ENCODE results near the gene IGFBP6. TPM values are rescaled to one million over a fixed set of nuclear protein-coding genes. Genes with fewer than 3 reads are reported as not detected.

IGFBP6 gene
- total and polyA plus RNA-seq, 2 donors, result 10.0 to 27.4 TPM

DNA sequence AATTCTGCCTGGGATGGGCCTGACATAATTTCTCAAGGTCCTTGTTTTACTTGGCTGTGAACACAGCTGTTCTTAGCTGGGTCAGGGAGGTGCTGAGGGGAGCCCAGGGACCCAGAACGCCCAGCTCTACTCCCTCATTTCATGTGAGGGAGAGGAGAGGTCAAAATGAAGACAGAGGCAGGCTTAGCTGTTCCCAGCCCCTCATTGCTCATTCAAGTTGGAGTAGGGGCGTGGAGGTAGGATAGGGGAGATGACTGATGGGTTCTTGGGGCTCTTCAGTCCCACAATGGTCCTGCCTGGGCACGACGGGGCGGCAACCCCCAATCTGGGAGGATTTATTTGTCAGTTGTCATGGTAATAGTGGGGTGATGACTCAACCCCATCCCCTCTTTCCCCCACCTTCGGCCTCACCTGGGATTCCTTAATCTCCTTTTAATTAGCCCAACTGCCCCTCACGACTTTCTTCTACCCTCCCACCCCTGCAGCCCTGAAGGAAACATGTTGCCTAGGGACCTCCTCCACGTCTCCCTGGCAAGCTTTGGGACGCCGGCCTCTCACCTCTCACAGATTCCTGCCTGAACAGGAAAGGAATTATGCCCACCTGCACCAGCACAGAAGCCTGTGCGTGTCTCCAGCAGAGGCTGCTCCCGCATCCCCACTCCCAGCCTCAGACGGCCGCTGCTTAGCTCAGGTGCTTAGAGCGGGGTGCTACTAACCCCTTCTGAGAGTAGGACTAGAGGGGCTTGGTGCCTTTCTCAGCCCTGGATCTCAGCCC lies 28.5 kb upstream of the IGFBP6 start:
- no peak for DNase-seq (ENCODE audit: low read depth in 6 of 9, low spot score in 9 of 9)
- peaks cover 49 to 58% of the 10 kb centered on the region in 2 donors for H3K36me3 ChIP-seq (ENCODE audit: control insufficient read depth in 2 of 2, insufficient read depth in 2 of 2, low read length in 1 of 2)
- WGBS, result 93% methylated on average over 15 of the region's 15 CpGs
- H3K9me3 ChIP-seq (ENCODE audit: control insufficient read depth in 2 of 2, insufficient read depth in 1 of 2, low read length in 1 of 2), result no peaks in the 10 kb centered on the region
- H3K27ac ChIP-seq (ENCODE audit: low read depth in 1 of 2, low read length in 1 of 2), result no peak overlapping the region
- no peaks in the 10 kb centered on the region for H3K27me3 ChIP-seq (ENCODE audit: control insufficient read depth in 2 of 2, insufficient read depth in 1 of 2, low read length in 1 of 2)
- no peak overlapping the region for H3K4me3 ChIP-seq (ENCODE audit: low read length in 2 of 2)
- peaks cover 0 to 42% of the 10 kb centered on the region in 2 donors for H3K4me1 ChIP-seq (ENCODE audit: control insufficient read depth in 2 of 2, insufficient read depth in 2 of 2, low read length in 2 of 2)

- Histone ChIP-seq H3K36me3 (ENCODE audit: control insufficient read depth in 2 of 2, insufficient read depth in 2 of 2, low read length in 1 of 2) (peaks cover 53 to 59% of the 10 kb centered on the region in 2 donors), H3K4me1 (ENCODE audit: control insufficient read depth in 2 of 2, insufficient read depth in 2 of 2, low read length in 2 of 2) (peaks cover 0 to 42% of the 10 kb centered on the region in 2 donors), H3K27ac (ENCODE audit: low read depth in 1 of 2, low read length in 1 of 2) (no peak overlapping the region), H3K27me3 (ENCODE audit: control insufficient read depth in 2 of 2, insufficient read depth in 1 of 2, low read length in 1 of 2) (no peaks in the 10 kb centered on the region), H3K4me3 (ENCODE audit: low read length in 2 of 2) (no peak overlapping the region), H3K9me3 (ENCODE audit: control insufficient read depth in 2 of 2, insufficient read depth in 1 of 2, low read length in 1 of 2) (no peaks in the 10 kb centered on the region)
- DNase-seq (ENCODE audit: low read depth in 6 of 9, low spot score in 9 of 9), result no peak
- WGBS, result 91% methylated on average over 12 of the region's 12 CpGs
Measured at GRCh38 chr12:53069621-53070410, 27.7 kb upstream of the IGFBP6 start.

- Histone ChIP-seq H3K27me3 (ENCODE audit: control insufficient read depth in 2 of 2, insufficient read depth in 1 of 2, low read length in 1 of 2) (no peaks in the 10 kb centered on the region), H3K4me3 (ENCODE audit: low read length in 2 of 2) (no peak overlapping the region), H3K9me3 (ENCODE audit: control insufficient read depth in 2 of 2, insufficient read depth in 1 of 2, low read length in 1 of 2) (no peaks in the 10 kb centered on the region), H3K4me1 (ENCODE audit: control insufficient read depth in 2 of 2, insufficient read depth in 2 of 2, low read length in 2 of 2) (peaks cover 0 to 40% of the 10 kb centered on the region in 2 donors), H3K36me3 (ENCODE audit: control insufficient read depth in 2 of 2, insufficient read depth in 2 of 2, low read length in 1 of 2) (peaks cover 57 to 59% of the 10 kb centered on the region in 2 donors), H3K27ac (ENCODE audit: low read depth in 1 of 2, low read length in 1 of 2) (peak overlapping the region in 1 of 2 donors; percentile 24)
- DNase-seq (ENCODE audit: low read depth in 6 of 9, low spot score in 9 of 9), result no peak
- WGBS, result 92% methylated on average over 7 of the region's 7 CpGs
Measured at GRCh38 chr12:53070877-53071492, 26.5 kb upstream of the IGFBP6 start.

DNA sequence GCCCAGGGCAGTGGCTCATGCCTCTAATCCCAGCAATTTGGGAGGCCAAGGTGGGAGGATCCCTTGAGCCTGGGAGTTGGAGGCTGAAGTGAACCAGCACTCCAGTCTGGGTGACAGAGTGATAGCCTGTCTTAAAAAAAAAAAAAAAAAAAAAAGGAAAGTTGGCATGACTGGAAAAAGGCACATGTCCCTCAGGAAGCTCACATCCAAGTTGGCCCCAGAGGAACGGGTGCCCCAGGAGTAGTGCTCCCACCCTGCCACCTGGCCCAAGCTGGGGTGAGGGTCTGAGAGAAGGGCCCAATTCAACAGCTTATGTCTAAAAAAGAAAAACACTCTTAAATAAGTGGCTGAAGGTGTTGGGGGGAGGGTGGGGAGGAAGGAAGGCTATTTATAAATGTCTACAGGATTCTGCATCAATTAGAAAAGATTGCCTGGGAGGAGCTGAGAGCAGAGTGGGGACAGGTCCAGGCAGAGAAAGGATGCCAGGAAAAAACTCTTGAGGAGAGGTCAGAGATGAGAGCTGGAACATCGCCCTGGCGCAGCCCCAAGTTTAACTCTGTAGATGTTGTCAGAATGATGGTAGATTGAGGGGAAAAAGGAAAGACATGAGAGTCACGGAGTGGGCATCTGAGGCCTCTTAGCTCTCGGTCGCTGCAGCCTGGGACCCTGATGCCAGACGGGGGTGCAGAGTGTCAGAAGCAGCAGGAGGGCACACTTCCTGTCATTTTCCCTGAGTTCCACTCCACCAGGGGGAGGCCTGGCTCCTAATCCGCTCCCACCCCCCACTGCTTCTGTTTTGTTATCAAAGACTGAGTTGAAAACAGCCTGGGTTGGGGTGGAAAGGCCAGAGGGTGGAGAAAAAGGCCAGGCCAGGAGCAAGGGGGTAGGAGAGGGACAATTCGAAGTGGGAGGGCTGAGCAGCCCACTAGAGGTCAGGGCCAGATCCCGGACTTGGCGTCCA lies 25.6 kb upstream of the IGFBP6 start:
- peaks cover 60 to 61% of the 10 kb centered on the region in 2 donors for H3K36me3 ChIP-seq (ENCODE audit: control insufficient read depth in 2 of 2, insufficient read depth in 2 of 2, low read length in 1 of 2)
- H3K4me3 ChIP-seq (ENCODE audit: low read length in 2 of 2), result no peak overlapping the region
- H3K27ac ChIP-seq (ENCODE audit: low read depth in 1 of 2, low read length in 1 of 2), result peak overlapping the region; percentile 61 to 68
- DNase-seq (ENCODE audit: low read depth in 6 of 9, low spot score in 9 of 9), result no peak
- H3K9me3 ChIP-seq (ENCODE audit: control insufficient read depth in 2 of 2, insufficient read depth in 1 of 2, low read length in 1 of 2), result no peaks in the 10 kb centered on the region
- 90% methylated on average over 11 of the region's 11 CpGs for WGBS
- no peaks in the 10 kb centered on the region for H3K27me3 ChIP-seq (ENCODE audit: control insufficient read depth in 2 of 2, insufficient read depth in 1 of 2, low read length in 1 of 2)
- peaks cover 0 to 35% of the 10 kb centered on the region in 2 donors for H3K4me1 ChIP-seq (ENCODE audit: control insufficient read depth in 2 of 2, insufficient read depth in 2 of 2, low read length in 2 of 2)

GRCh38 chr12:53073881-53074280 lies 23.6 kb upstream of the IGFBP6 start:
- H3K4me3 ChIP-seq (ENCODE audit: low read length in 2 of 2), result no peak overlapping the region
- DNase-seq (ENCODE audit: low read depth in 6 of 9, low spot score in 9 of 9), result no peak
- 96% methylated on average over 6 of the region's 6 CpGs for WGBS
- no peaks in the 10 kb centered on the region for H3K27me3 ChIP-seq (ENCODE audit: control insufficient read depth in 2 of 2, insufficient read depth in 1 of 2, low read length in 1 of 2)
- H3K27ac ChIP-seq (ENCODE audit: low read depth in 1 of 2, low read length in 1 of 2), result no peak overlapping the region
- peaks cover 5 to 43% of the 10 kb centered on the region in 2 donors for H3K4me1 ChIP-seq (ENCODE audit: control insufficient read depth in 2 of 2, insufficient read depth in 2 of 2, low read length in 2 of 2)
- peaks cover 48 to 56% of the 10 kb centered on the region in 2 donors for H3K36me3 ChIP-seq (ENCODE audit: control insufficient read depth in 2 of 2, insufficient read depth in 2 of 2, low read length in 1 of 2)
- H3K9me3 ChIP-seq (ENCODE audit: control insufficient read depth in 2 of 2, insufficient read depth in 1 of 2, low read length in 1 of 2), result no peaks in the 10 kb centered on the region

DNA sequence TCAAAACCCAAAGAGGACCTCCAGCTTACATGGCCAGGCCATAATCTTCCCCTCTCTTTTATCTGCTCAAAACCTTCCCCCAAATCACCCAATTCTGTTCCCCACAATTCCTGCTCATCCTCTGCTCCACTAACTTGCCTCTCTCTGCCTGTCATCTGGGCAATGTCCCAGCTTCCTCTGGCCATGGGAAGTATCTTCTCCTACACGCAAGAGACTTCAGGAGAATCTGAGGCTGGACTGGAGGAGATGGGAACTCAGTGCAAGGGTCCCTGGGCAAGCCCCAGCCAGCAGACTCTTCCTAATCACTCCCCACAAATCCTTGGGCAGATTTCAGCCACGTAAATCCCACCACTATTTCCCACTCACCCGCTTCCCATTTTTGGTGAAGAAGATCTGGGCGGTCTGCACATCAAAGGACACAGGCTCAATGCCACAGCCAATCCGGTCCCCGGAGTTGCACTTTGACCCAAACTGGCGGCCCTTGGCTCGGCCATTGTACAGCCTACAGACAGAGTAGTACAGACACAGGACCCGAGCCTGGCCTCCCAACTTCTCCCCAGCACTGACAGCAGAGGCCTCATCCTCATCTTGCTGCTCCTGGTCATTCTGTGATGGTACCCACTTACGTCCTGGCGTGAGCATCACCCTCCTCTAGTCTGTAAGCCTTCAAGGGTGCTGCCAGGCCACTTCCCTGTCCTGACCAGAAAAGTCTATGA lies 23.0 kb upstream of the IGFBP6 start:
- peaks cover 44 to 56% of the 10 kb centered on the region in 2 donors for H3K36me3 ChIP-seq (ENCODE audit: control insufficient read depth in 2 of 2, insufficient read depth in 2 of 2, low read length in 1 of 2)
- DNase-seq (ENCODE audit: low read depth in 6 of 9, low spot score in 9 of 9), result no peak
- no peaks in the 10 kb centered on the region for H3K27me3 ChIP-seq (ENCODE audit: control insufficient read depth in 2 of 2, insufficient read depth in 1 of 2, low read length in 1 of 2)
- no peak overlapping the region for H3K27ac ChIP-seq (ENCODE audit: low read depth in 1 of 2, low read length in 1 of 2)
- H3K4me1 ChIP-seq (ENCODE audit: control insufficient read depth in 2 of 2, insufficient read depth in 2 of 2, low read length in 2 of 2), result peaks cover 5 to 40% of the 10 kb centered on the region in 2 donors
- 97% methylated on average over 11 of the region's 11 CpGs for WGBS
- no peaks in the 10 kb centered on the region for H3K9me3 ChIP-seq (ENCODE audit: control insufficient read depth in 2 of 2, insufficient read depth in 1 of 2, low read length in 1 of 2)
- no peak overlapping the region for H3K4me3 ChIP-seq (ENCODE audit: low read length in 2 of 2)

DNA sequence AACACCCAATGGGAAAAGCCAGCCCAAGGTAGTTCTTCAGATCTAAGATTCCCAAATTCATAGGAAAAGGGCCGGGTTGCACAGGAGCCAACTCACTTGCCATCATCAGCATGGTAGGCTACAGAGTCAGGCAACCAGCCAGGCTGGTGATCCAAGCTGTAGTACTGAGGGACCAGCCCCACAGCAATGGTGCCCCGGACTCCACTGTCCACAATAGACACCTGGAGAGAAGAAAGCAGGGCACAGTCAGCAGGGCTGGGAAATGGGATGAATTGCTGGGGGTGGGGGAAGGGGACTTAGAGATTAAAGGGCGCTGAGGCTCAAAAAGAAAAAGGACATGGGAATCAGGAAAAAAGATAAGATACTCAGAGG lies 22.5 kb upstream of the IGFBP6 start:
- H3K36me3 ChIP-seq (ENCODE audit: control insufficient read depth in 2 of 2, insufficient read depth in 2 of 2, low read length in 1 of 2), result peaks cover 41 to 52% of the 10 kb centered on the region in 2 donors

DNA sequence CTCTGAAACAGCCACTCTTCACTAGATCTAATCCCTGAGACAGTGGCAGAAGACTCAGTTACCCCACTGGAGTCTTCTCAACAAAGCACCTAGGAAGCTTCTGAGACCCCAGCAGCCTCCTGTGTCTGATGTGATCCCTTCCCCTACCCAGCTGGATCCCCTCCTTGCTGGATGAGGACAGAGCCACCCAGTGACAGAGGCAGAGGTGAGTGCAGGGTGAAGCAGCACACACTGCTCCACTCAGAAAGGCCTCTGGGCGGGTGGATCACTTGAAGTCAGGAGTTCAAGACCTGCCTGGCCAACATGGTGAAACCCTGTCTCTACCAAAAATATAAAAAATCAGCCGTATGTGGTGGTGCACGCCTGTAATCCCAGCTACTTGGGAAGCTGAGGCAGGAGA lies 21.0 kb upstream of the IGFBP6 start:
- no peak for DNase-seq (ENCODE audit: low read depth in 6 of 9, low spot score in 9 of 9)
- Histone ChIP-seq H3K4me1 (ENCODE audit: control insufficient read depth in 2 of 2, insufficient read depth in 2 of 2, low read length in 2 of 2) (peaks cover 7 to 29% of the 10 kb centered on the region in 2 donors), H3K27me3 (ENCODE audit: control insufficient read depth in 2 of 2, insufficient read depth in 1 of 2, low read length in 1 of 2) (no peaks in the 10 kb centered on the region), H3K9me3 (ENCODE audit: control insufficient read depth in 2 of 2, insufficient read depth in 1 of 2, low read length in 1 of 2) (no peaks in the 10 kb centered on the region), H3K36me3 (ENCODE audit: control insufficient read depth in 2 of 2, insufficient read depth in 2 of 2, low read length in 1 of 2) (peaks cover 37 to 41% of the 10 kb centered on the region in 2 donors), H3K4me3 (ENCODE audit: low read length in 2 of 2) (no peak overlapping the region), H3K27ac (ENCODE audit: low read depth in 1 of 2, low read length in 1 of 2) (no peak overlapping the region)
- 97% methylated on average over 3 of the region's 3 CpGs for WGBS

More for the DNA sequence above, 22.5 kb upstream of the IGFBP6 start:
- no peaks in the 10 kb centered on the region for H3K9me3 ChIP-seq (ENCODE audit: control insufficient read depth in 2 of 2, insufficient read depth in 1 of 2, low read length in 1 of 2)
- no peak overlapping the region for H3K27ac ChIP-seq (ENCODE audit: low read depth in 1 of 2, low read length in 1 of 2)
- H3K27me3 ChIP-seq (ENCODE audit: control insufficient read depth in 2 of 2, insufficient read depth in 1 of 2, low read length in 1 of 2), result no peaks in the 10 kb centered on the region
- no peak overlapping the region for H3K4me3 ChIP-seq (ENCODE audit: low read length in 2 of 2)
- peaks cover 7 to 40% of the 10 kb centered on the region in 2 donors for H3K4me1 ChIP-seq (ENCODE audit: control insufficient read depth in 2 of 2, insufficient read depth in 2 of 2, low read length in 2 of 2)
- no peak for DNase-seq (ENCODE audit: low read depth in 6 of 9, low spot score in 9 of 9)
- 99% methylated on average over 3 of the region's 3 CpGs for WGBS
